ENCODE results near the gene PPIB.

PPIB gene

GRCh38 chr15:64141798-64142512, 20.9 kb downstream of the PPIB start:
- no peak for DNase-seq (ENCODE audit: low read depth)
- in situ Hi-C loops (cut with HindIII; ENCODE audit: low sequenced_read_pairs) = no loop called here

GRCh38 chr15:64138331-64138941, 24.4 kb downstream of the PPIB start:
- no peak overlapping the region for H3K4me3 ChIP-seq (ENCODE audit: low read depth, low read length)
- no peak for TF ChIP-seq CTCF (IDR thresholded peaks at IDR 0.05; ENCODE audit: low read depth, low read length, missing control alignments)
- DNase-seq (ENCODE audit: low read depth) = no peak
- in situ Hi-C loops (cut with HindIII; ENCODE audit: low sequenced_read_pairs) = no loop called here

More at GRCh38 chr15:64141798-64142512, 20.9 kb downstream of the PPIB start:
- no peak overlapping the region for H3K4me3 ChIP-seq (ENCODE audit: low read depth, low read length)
- no peak for TF ChIP-seq CTCF (IDR thresholded peaks at IDR 0.05; ENCODE audit: low read depth, low read length, missing control alignments)

GRCh38 chr15:64137226-64137833, 25.5 kb downstream of the PPIB start:
- DNase-seq (ENCODE audit: low read depth) = no peak
- in situ Hi-C loops (cut with HindIII; ENCODE audit: low sequenced_read_pairs) = no loop called here
- no peak for TF ChIP-seq CTCF (IDR thresholded peaks at IDR 0.05; ENCODE audit: low read depth, low read length, missing control alignments)
- H3K4me3 ChIP-seq (ENCODE audit: low read depth, low read length) = no peak overlapping the region

GRCh38 chr15:64136347-64136746, 26.5 kb downstream of the PPIB start:
- no peak for DNase-seq (ENCODE audit: low read depth)
- no peak overlapping the region for H3K4me3 ChIP-seq (ENCODE audit: low read depth, low read length)
- no peak for TF ChIP-seq CTCF (IDR thresholded peaks at IDR 0.05; ENCODE audit: low read depth, low read length, missing control alignments)
- in situ Hi-C loops (cut with HindIII; ENCODE audit: low sequenced_read_pairs) = no loop called here

GRCh38 chr15:64134345-64134829, 28.4 kb downstream of the PPIB start:
- peak; percentile 15 for DNase-seq (ENCODE audit: low read depth)
- in situ Hi-C loops (cut with HindIII; ENCODE audit: low sequenced_read_pairs) = no loop called here
- H3K4me3 ChIP-seq (ENCODE audit: low read depth, low read length) = no peak overlapping the region
- no peak for TF ChIP-seq CTCF (IDR thresholded peaks at IDR 0.05; ENCODE audit: low read depth, low read length, missing control alignments)

GRCh38 chr15:64133623-64134344, 29.0 kb downstream of the PPIB start:
- no peak for DNase-seq (ENCODE audit: low read depth)
- TF ChIP-seq CTCF (IDR thresholded peaks at IDR 0.05; ENCODE audit: low read depth, low read length, missing control alignments) = no peak
- in situ Hi-C loops (cut with HindIII; ENCODE audit: low sequenced_read_pairs) = no loop called here
- H3K4me3 ChIP-seq (ENCODE audit: low read depth, low read length) = no peak overlapping the region

Data from astrocyte of the cerebellum (primary cell).